Measurements from ENCODE around the gene PLXNB2. TPM values are rescaled to one million over a fixed set of nuclear protein-coding genes. Genes with fewer than 3 reads are reported as not detected.
"Not testable (repeated sequence)": the region's sequence is repeated elsewhere in the genome, so short reads cannot be mapped to it uniquely, and the experiment has no call there.

Gene PLXNB2
- total RNA-seq, 2 donors from 2014 or later, result 169 to 218 TPM

- ATAC-seq (ENCODE audit: insufficient number of reproducible peaks, low FRiP score, low read depth), result no peak
- TF ChIP-seq CTCF (IDR thresholded peaks at IDR 0.05), result no peak
- Histone ChIP-seq H3K36me3 (no peaks in the 10 kb centered on the region), H3K27me3 (replicated peaks; ENCODE audit: insufficient read depth) (no peaks in the 10 kb centered on the region), H3K9me3 (no peaks in the 10 kb centered on the region), H3K4me1 (ENCODE audit: control insufficient read depth in 1 of 2, low read depth in 2 of 2) (peaks cover 3 to 8% of the 10 kb centered on the region in 2 donors), H3K4me3 (no peak overlapping the region), H3K27ac (no peak overlapping the region)
- no peak for DNase-seq (ENCODE audit: low spot score)
Observed at GRCh38 chr22:50339945-50340879, 32.8 kb upstream of the PLXNB2 start.

GRCh38 chr22:50338860-50339462 lies 31.5 kb upstream of the PLXNB2 start:
- peaks cover 3 to 8% of the 10 kb centered on the region in 2 donors for H3K4me1 ChIP-seq (ENCODE audit: control insufficient read depth in 1 of 2, low read depth in 2 of 2)
- H3K27ac ChIP-seq, result no peak overlapping the region
- TF ChIP-seq CTCF (IDR thresholded peaks at IDR 0.05), result no peak
- H3K27me3 ChIP-seq (replicated peaks; ENCODE audit: insufficient read depth), result no peaks in the 10 kb centered on the region
- no peaks in the 10 kb centered on the region for H3K9me3 ChIP-seq
- DNase-seq (ENCODE audit: low spot score) (no peak), ATAC-seq (ENCODE audit: insufficient number of reproducible peaks, low FRiP score, low read depth) (no peak)
- H3K36me3 ChIP-seq, result no peaks in the 10 kb centered on the region
- no peak overlapping the region for H3K4me3 ChIP-seq

GRCh38 chr22:50338042-50338573 lies 30.7 kb upstream of the PLXNB2 start:
- H3K4me3 ChIP-seq, result no peak overlapping the region
- no peak for ATAC-seq (ENCODE audit: insufficient number of reproducible peaks, low FRiP score, low read depth)

GRCh38 chr22:50337262-50338041 lies 30.0 kb upstream of the PLXNB2 start:
- Histone ChIP-seq H3K27ac (no peak overlapping the region), H3K9me3 (no peaks in the 10 kb centered on the region), H3K4me3 (no peak overlapping the region), H3K36me3 (no peaks in the 10 kb centered on the region), H3K27me3 (replicated peaks; ENCODE audit: insufficient read depth) (no peaks in the 10 kb centered on the region), H3K4me1 (ENCODE audit: control insufficient read depth in 1 of 2, low read depth in 2 of 2) (peaks cover 0 to 4% of the 10 kb centered on the region in 2 donors)
- DNase-seq (ENCODE audit: low spot score), result no peak
- no peak for ATAC-seq (ENCODE audit: insufficient number of reproducible peaks, low FRiP score, low read depth)
- TF ChIP-seq CTCF (IDR thresholded peaks at IDR 0.05), result no peak

More at GRCh38 chr22:50338042-50338573, 30.7 kb upstream of the PLXNB2 start:
- no peak for TF ChIP-seq CTCF (IDR thresholded peaks at IDR 0.05)
- H3K27me3 ChIP-seq (replicated peaks; ENCODE audit: insufficient read depth), result no peaks in the 10 kb centered on the region
- no peaks in the 10 kb centered on the region for H3K9me3 ChIP-seq
- H3K27ac ChIP-seq, result no peak overlapping the region
- no peak for DNase-seq (ENCODE audit: low spot score)
- no peaks in the 10 kb centered on the region for H3K36me3 ChIP-seq
- H3K4me1 ChIP-seq (ENCODE audit: control insufficient read depth in 1 of 2, low read depth in 2 of 2), result peaks cover 3 to 8% of the 10 kb centered on the region in 2 donors

GRCh38 chr22:50334433-50334832 lies 27.0 kb upstream of the PLXNB2 start:
- not testable (repeated sequence) for DNase-seq (ENCODE audit: low spot score); H3K36me3 ChIP-seq; H3K27me3 ChIP-seq (replicated peaks; ENCODE audit: insufficient read depth); H3K27ac ChIP-seq; H3K4me1 ChIP-seq (ENCODE audit: control insufficient read depth in 1 of 2, low read depth in 2 of 2); H3K9me3 ChIP-seq; H3K4me3 ChIP-seq; ATAC-seq (ENCODE audit: insufficient number of reproducible peaks, low FRiP score, low read depth)
